MM.1S (cell line): ENCODE results near the gene MARK4.
"Not testable (repeated sequence)": the region's sequence is repeated elsewhere in the genome, so short reads cannot be mapped to it uniquely, and the experiment has no call there.

Source experiments
- DNase-seq: peaks from one replicate; pipeline ENCODE4 v3.0.0-alpha.2; 2015
- H2AFZ ChIP-seq: fragments of 300-600 bp; sonication (generic); 2 replicates; pipeline ENCODE4 v1.6.0; 2016; ENCODE audit warnings: antibody characterized with exemption, low read length
- H3F3A ChIP-seq: fragments of 300-600 bp; sonication (generic); 2 replicates; pipeline ENCODE4 v1.6.1; 2016; ENCODE audit warnings: mild to moderate bottlenecking, antibody characterized with exemption, low read length, moderate library complexity, mixed read lengths; ENCODE audit not compliant: insufficient read depth
- H3K27ac ChIP-seq: fragments of 300-600 bp; sonication (generic); 2 replicates; pipeline ENCODE4 v1.5.1; 2016; ENCODE audit warnings: mild to moderate bottlenecking, low read length
- H3K27me3 ChIP-seq: fragments of 300-600 bp; sonication (generic); replicated peaks from 2 replicates; pipeline ENCODE4 v1.6.0; 2016; ENCODE audit warnings: low read length; ENCODE audit not compliant: insufficient read depth
- H3K36me3 ChIP-seq: fragments of 300-600 bp; sonication (generic); replicated peaks from 2 replicates; pipeline ENCODE4 v1.6.1; 2016; ENCODE audit warnings: mild to moderate bottlenecking, low read length, mixed read lengths; ENCODE audit not compliant: insufficient read depth
- H3K4me1 ChIP-seq: fragments of 300-600 bp; sonication (generic); 2 replicates; pipeline ENCODE4 v1.6.1; 2016; ENCODE audit warnings: low read length, mixed read lengths
- H3K4me2 ChIP-seq: fragments of 300-600 bp; sonication (generic); 2 replicates; pipeline ENCODE4 v1.6.0; 2016; ENCODE audit warnings: low read depth, low read length
- H3K4me3 ChIP-seq: fragments of 300-600 bp; sonication (generic); 2 replicates; pipeline ENCODE4 v1.5.1; 2016; ENCODE audit warnings: low read length, mixed read lengths
- H3K79me2 ChIP-seq: fragments of 300-600 bp; sonication (generic); 2 replicates; pipeline ENCODE4 v1.6.1; 2016; ENCODE audit warnings: mixed run types, low read length, mixed read lengths
- H3K9ac ChIP-seq: fragments of 300-600 bp; sonication (generic); 2 replicates; pipeline ENCODE4 v1.6.1; 2016; ENCODE audit warnings: low read length, mixed read lengths
- H3K9me2 ChIP-seq: fragments of 300-600 bp; sonication (generic); replicated peaks from 2 replicates; pipeline ENCODE4 v1.6.1; 2016; ENCODE audit warnings: mild to moderate bottlenecking, low read length, mixed read lengths; ENCODE audit not compliant: insufficient read depth
- H3K9me3 ChIP-seq: fragments of 300-600 bp; sonication (generic); replicated peaks from 2 replicates; pipeline ENCODE4 v1.6.1; 2016; ENCODE audit warnings: mild to moderate bottlenecking, low read length, mixed read lengths; ENCODE audit not compliant: insufficient read depth
- H4K20me1 ChIP-seq: fragments of 300-600 bp; sonication (generic); 2 replicates; pipeline ENCODE4 v1.6.1; 2016; ENCODE audit warnings: mild to moderate bottlenecking, low read length, moderate library complexity, mixed read lengths; ENCODE audit not compliant: insufficient read depth
- EZH2 ChIP-seq: fragments of 300-600 bp; sonication (generic); optimal IDR thresholded peaks from 2 replicates; pipeline ENCODE3; 2017; ENCODE audit warnings: low read depth, mild to moderate bottlenecking, antibody characterized with exemption, low read length, mixed read lengths
- EZH2phosphoT487 ChIP-seq: fragments of 300-600 bp; sonication (generic); IDR thresholded peaks from 2 replicates; pipeline ENCODE4 v1.6.1; 2018; ENCODE audit warnings: antibody characterized with exemption, low read length
- TF ChIP-seq, protein P1 (sequence below): fragments of 300-600 bp; sonication (generic); IDR thresholded peaks from 2 replicates; pipeline ENCODE4 v1.5.1; 2016; ENCODE audit warnings: antibody characterized with exemption, low read length, mixed read lengths

MARK4 gene

DNA sequence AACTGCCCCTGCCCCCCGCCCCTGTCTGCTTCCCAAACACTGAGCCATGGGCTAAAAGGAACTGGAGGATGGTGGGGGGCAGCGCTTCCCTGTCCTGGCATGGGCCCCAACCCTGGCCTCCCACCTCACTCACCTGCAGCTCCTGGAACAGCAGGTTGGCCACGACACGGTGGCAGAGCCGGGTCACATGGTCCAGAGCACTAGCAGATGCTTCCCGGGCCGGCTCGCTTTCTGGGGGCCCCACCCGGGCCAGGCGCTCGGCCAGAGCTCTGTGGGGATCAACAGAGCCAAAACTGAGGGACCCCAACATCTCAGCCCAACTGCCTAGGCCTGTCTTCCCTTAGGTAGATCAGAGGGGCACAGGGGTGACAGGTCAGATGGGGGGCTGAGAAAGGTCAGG, 26.4 kb upstream of the MARK4 start:
- Histone ChIP-seq H3K4me1 (no peaks in the 10 kb centered on the region), H3K36me3 (no peaks in the 10 kb centered on the region), H3K9ac (no peak overlapping the region), H2AFZ (no peak overlapping the region), H3K27ac (no peak overlapping the region), H3K4me2 (no peak overlapping the region), H3K79me2 (no peaks in the 10 kb centered on the region), H3K9me3 (no peaks in the 10 kb centered on the region), H3F3A (no peaks in the 10 kb centered on the region), H3K9me2 (no peaks in the 10 kb centered on the region), H3K4me3 (no peak overlapping the region), H3K27me3 (peaks cover 62% of the 10 kb centered on the region), H4K20me1 (no peaks in the 10 kb centered on the region)
- no peak for DNase-seq
- TF ChIP-seq EZH2phosphoT487 (no peak), EZH2 (no peak)
- TF ChIP-seq, protein P1, sequence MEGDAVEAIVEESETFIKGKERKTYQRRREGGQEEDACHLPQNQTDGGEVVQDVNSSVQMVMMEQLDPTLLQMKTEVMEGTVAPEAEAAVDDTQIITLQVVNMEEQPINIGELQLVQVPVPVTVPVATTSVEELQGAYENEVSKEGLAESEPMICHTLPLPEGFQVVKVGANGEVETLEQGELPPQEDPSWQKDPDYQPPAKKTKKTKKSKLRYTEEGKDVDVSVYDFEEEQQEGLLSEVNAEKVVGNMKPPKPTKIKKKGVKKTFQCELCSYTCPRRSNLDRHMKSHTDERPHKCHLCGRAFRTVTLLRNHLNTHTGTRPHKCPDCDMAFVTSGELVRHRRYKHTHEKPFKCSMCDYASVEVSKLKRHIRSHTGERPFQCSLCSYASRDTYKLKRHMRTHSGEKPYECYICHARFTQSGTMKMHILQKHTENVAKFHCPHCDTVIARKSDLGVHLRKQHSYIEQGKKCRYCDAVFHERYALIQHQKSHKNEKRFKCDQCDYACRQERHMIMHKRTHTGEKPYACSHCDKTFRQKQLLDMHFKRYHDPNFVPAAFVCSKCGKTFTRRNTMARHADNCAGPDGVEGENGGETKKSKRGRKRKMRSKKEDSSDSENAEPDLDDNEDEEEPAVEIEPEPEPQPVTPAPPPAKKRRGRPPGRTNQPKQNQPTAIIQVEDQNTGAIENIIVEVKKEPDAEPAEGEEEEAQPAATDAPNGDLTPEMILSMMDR, result no peak

DNA sequence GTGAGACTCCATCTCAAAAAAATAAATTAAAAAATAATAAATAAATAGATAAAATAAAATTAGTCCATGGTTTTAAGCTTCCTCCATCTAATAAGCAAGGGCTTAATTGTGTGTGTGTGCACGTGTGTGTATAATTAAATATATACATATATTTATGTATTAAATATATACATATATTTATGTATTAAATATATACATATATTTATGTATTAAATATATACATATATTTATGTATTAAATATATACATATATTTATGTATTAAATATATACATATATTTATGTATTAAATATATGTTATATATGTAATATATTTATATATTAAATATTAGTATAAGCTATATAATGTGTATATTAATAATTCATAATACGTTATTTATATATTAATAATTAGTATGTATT, 22.0 kb upstream of the MARK4 start:
- not testable (repeated sequence) for H3K4me1 ChIP-seq, H2AFZ ChIP-seq, H3K9me3 ChIP-seq, H4K20me1 ChIP-seq, H3K79me2 ChIP-seq, DNase-seq, H3K4me3 ChIP-seq, H3F3A ChIP-seq, H3K36me3 ChIP-seq, H3K9me2 ChIP-seq, H3K27ac ChIP-seq, H3K4me2 ChIP-seq, H3K9ac ChIP-seq
- H3K27me3 ChIP-seq, result peaks cover 60% of the 10 kb centered on the region

DNA sequence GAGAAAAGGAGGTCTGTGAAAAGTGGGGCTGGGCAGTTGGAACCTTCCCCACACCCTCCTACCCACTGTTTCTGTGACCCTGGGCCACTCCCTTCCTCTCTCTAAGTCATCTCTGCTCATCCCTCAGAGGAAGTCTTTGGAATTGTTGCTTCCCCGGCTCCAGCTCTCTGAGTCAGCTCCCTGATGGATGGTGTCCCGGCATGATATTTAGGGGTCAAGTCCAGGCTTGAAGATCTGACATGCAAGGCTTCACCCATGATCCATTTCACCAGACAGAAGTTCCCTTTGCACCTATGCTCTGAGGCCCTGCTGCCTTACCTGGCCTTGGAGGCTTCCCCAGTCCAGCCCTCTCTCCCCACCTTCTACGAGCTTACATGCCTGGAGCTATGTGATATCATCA, 19.2 kb upstream of the MARK4 start:
- Histone ChIP-seq H3K4me1 (no peaks in the 10 kb centered on the region), H3K79me2 (no peaks in the 10 kb centered on the region), H3K9me2 (no peaks in the 10 kb centered on the region), H3F3A (no peaks in the 10 kb centered on the region), H3K9me3 (no peaks in the 10 kb centered on the region), H2AFZ (no peak overlapping the region), H3K9ac (no peak overlapping the region), H3K4me2 (no peak overlapping the region), H4K20me1 (no peaks in the 10 kb centered on the region), H3K27me3 (peaks cover 63% of the 10 kb centered on the region), H3K27ac (no peak overlapping the region), H3K4me3 (no peak overlapping the region), H3K36me3 (no peaks in the 10 kb centered on the region)
- no peak for TF ChIP-seq EZH2
- no peak for TF ChIP-seq EZH2phosphoT487
- TF ChIP-seq, protein P1, result no peak
- no peak for DNase-seq

DNA sequence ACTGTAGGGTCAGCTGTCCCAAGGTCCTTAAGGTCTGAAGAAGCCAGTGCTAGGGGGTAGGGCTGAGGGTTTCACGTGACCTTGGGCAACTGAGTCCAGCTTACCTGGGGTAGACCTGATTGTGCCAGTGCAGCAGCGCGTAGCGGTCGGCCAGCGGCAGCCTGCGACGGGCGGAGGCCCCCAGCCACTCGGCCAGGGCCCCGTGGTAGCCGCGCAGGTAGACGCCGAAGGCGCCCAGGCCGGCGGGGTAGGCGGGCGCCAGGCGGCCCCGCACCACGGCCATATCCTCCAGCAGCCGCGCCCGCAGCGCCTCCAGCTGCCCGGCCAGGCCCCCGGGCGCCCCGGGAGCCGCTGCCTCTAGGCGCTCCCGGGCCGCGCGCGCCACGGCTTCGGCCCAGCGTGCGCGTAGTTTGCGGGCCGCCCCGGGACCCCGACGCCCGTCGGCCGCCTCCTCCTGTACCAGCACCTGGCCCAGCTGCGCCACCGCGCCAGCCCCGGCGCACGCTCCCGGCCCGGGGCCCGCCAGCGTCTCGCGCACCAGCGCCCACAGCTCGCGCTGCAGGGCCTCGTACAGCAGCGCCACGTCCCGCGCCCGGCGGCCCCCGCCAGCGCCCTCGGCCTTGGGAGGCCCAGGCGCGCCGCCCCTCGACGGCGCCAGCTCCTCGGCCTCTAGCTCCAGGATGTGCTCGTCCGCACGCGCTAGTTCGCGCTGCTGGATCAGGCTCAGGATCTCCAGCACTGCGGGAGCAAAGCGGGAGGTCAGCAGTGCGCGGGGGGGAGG, 16.8 kb upstream of the MARK4 start:
- no peaks in the 10 kb centered on the region for H3K9me3 ChIP-seq
- H3K4me1 ChIP-seq, result no peaks in the 10 kb centered on the region
- no peak overlapping the region for H3K27ac ChIP-seq
- no peak overlapping the region for H3K4me3 ChIP-seq
- no peaks in the 10 kb centered on the region for H3K9me2 ChIP-seq
- H3F3A ChIP-seq, result no peaks in the 10 kb centered on the region
- no peak overlapping the region for H3K9ac ChIP-seq
- no peaks in the 10 kb centered on the region for H4K20me1 ChIP-seq
- H2AFZ ChIP-seq, result no peak overlapping the region
- H3K27me3 ChIP-seq, result peaks cover 70% of the 10 kb centered on the region
- TF ChIP-seq, protein P1, result no peak
- TF ChIP-seq EZH2 (no peak), EZH2phosphoT487 (no peak)
- no peak for DNase-seq
- H3K79me2 ChIP-seq, result no peaks in the 10 kb centered on the region
- H3K36me3 ChIP-seq, result no peaks in the 10 kb centered on the region
- no peak overlapping the region for H3K4me2 ChIP-seq
